HG03025 (cell line): ENCODE data around the gene DIS3L2.

Experiments
- ATAC-seq: cut with Tn5 transposase; IDR thresholded peaks from one replicate; pipeline ENCODE4 v1.9.1; 2021; ENCODE audit warnings: mild to moderate bottlenecking, moderate library complexity; ENCODE audit not compliant: unreplicated experiment, low FRiP score

The DIS3L2 gene

GRCh38 chr2:231961349-231962166 lies at the start of gene DIS3L2:
Gene DIS3L2, plus strand, starts transcription at chr2:231961713. Its CDS starts 53,215 bp downstream, at chr2:232014928.
- ATAC-seq = peak; percentile 81

- ATAC-seq = no peak
Observed at GRCh38 chr2:231914077-231914690, 47.3 kb upstream of the DIS3L2 start.

- no peak for ATAC-seq
Observed at GRCh38 chr2:231917280-231918066, 44.0 kb upstream of the DIS3L2 start.

GRCh38 chr2:231918501-231919330 lies 42.8 kb upstream of the DIS3L2 start:
- ATAC-seq = no peak

GRCh38 chr2:231919341-231920035 lies 42.0 kb upstream of the DIS3L2 start:
- no peak for ATAC-seq

GRCh38 chr2:231920366-231920765 lies 41.1 kb upstream of the DIS3L2 start:
- no peak for ATAC-seq

- ATAC-seq = no peak
Observed at GRCh38 chr2:231920795-231921194, 40.7 kb upstream of the DIS3L2 start.

GRCh38 chr2:231922311-231923009 lies 39.1 kb upstream of the DIS3L2 start:
- no peak for ATAC-seq

- no peak for ATAC-seq
Observed at GRCh38 chr2:231923010-231923344, 38.5 kb upstream of the DIS3L2 start.

- no peak for ATAC-seq
Observed at GRCh38 chr2:231923951-231924888, 37.3 kb upstream of the DIS3L2 start.

GRCh38 chr2:231924889-231925275 lies 36.6 kb upstream of the DIS3L2 start:
- no peak for ATAC-seq

GRCh38 chr2:231925303-231926179 lies 36.0 kb upstream of the DIS3L2 start:
- no peak for ATAC-seq

GRCh38 chr2:231926180-231926741 lies 35.3 kb upstream of the DIS3L2 start, which contains the start of gene NPPC:
Gene NPPC, minus strand, starts transcription at chr2:231926396. Its CDS starts 147 bp downstream, at chr2:231926249.
- no peak for ATAC-seq

- ATAC-seq = no peak
Observed at GRCh38 chr2:231926761-231927565, 34.5 kb upstream of the DIS3L2 start.

GRCh38 chr2:231927566-231927890 lies 34.0 kb upstream of the DIS3L2 start:
- no peak for ATAC-seq

- ATAC-seq = no peak
Observed at GRCh38 chr2:231928481-231928880, 33.0 kb upstream of the DIS3L2 start.
